Measurements from ENCODE around the gene MTREX. TPM values are rescaled to one million over a fixed set of nuclear protein-coding genes. Genes with fewer than 3 reads are reported as not detected.

Gene MTREX
- polyA plus RNA-seq, 4 donors, result 21.1 to 58.1 (median 37.4) TPM

- Histone ChIP-seq H3K27ac (ENCODE audit: low read depth in 1 of 3, low read length in 2 of 3) (peak overlapping the region in 2 of 3 donors; percentile 58 to 78), H3K9me3 (ENCODE audit: control insufficient read depth in 2 of 2, insufficient read depth in 1 of 2, low read depth in 1 of 2, low read length in 1 of 2) (peaks cover 0 to 11% of the 10 kb centered on the region in 2 donors), H3K27me3 (ENCODE audit: control insufficient read depth in 3 of 3, insufficient read depth in 3 of 3, low read length in 3 of 3) (no peaks in the 10 kb centered on the region), H3K36me3 (ENCODE audit: control insufficient read depth in 3 of 3, insufficient read depth in 2 of 3, low read depth in 1 of 3, low read length in 3 of 3) (peaks cover 0 to 14% (median 5%) of the 10 kb centered on the region in 3 donors), H3K4me1 (ENCODE audit: control insufficient read depth in 3 of 3, insufficient read depth in 2 of 3, low read depth in 1 of 3, low read length in 2 of 3) (peaks cover 3 to 18% (median 8%) of the 10 kb centered on the region in 3 donors), H3K4me3 (ENCODE audit: low read depth in 1 of 3, low read length in 3 of 3) (no peak overlapping the region)
- DNase-seq (peak; percentile 63 to 85), FAIRE-seq (no peak)
- 21 to 77% (median 45%) methylated on average over 2 of the region's 2 CpGs for WGBS, 3 donors
Observed at GRCh38 chr5:55391707-55392106, 83.9 kb downstream of the MTREX start.

GRCh38 chr5:55392669-55393068, 84.9 kb downstream of the MTREX start:
- 97 to 100% (median 99%) methylated on average over 1 of the region's 1 CpG for WGBS, 3 donors
- Histone ChIP-seq H3K36me3 (ENCODE audit: control insufficient read depth in 3 of 3, insufficient read depth in 2 of 3, low read depth in 1 of 3, low read length in 3 of 3) (peaks cover 0 to 14% (median 5%) of the 10 kb centered on the region in 3 donors), H3K9me3 (ENCODE audit: control insufficient read depth in 2 of 2, insufficient read depth in 1 of 2, low read depth in 1 of 2, low read length in 1 of 2) (peaks cover 0 to 11% of the 10 kb centered on the region in 2 donors), H3K27ac (ENCODE audit: low read depth in 1 of 3, low read length in 2 of 3) (peak overlapping the region in 1 of 3 donors; percentile 14), H3K27me3 (ENCODE audit: control insufficient read depth in 3 of 3, insufficient read depth in 3 of 3, low read length in 3 of 3) (no peaks in the 10 kb centered on the region), H3K4me1 (ENCODE audit: control insufficient read depth in 3 of 3, insufficient read depth in 2 of 3, low read depth in 1 of 3, low read length in 2 of 3) (peaks cover 3 to 18% (median 8%) of the 10 kb centered on the region in 3 donors), H3K4me3 (ENCODE audit: low read depth in 1 of 3, low read length in 3 of 3) (no peak overlapping the region)
- DNase-seq (no peak), FAIRE-seq (no peak)

- no peak for DNase-seq
- FAIRE-seq, result no peak
- no peaks in the 10 kb centered on the region for H3K27me3 ChIP-seq (ENCODE audit: control insufficient read depth in 3 of 3, insufficient read depth in 3 of 3, low read length in 3 of 3)
- WGBS, 3 donors, result 36 to 50% (median 48%) methylated on average over 2 of the region's 2 CpGs
- peaks cover 0 to 11% of the 10 kb centered on the region in 2 donors for H3K9me3 ChIP-seq (ENCODE audit: control insufficient read depth in 2 of 2, insufficient read depth in 1 of 2, low read depth in 1 of 2, low read length in 1 of 2)
- no peak overlapping the region for H3K4me3 ChIP-seq (ENCODE audit: low read depth in 1 of 3, low read length in 3 of 3)
- peaks cover 0 to 17% (median 5%) of the 10 kb centered on the region in 3 donors for H3K36me3 ChIP-seq (ENCODE audit: control insufficient read depth in 3 of 3, insufficient read depth in 2 of 3, low read depth in 1 of 3, low read length in 3 of 3)
- peaks cover 3 to 18% (median 8%) of the 10 kb centered on the region in 3 donors for H3K4me1 ChIP-seq (ENCODE audit: control insufficient read depth in 3 of 3, insufficient read depth in 2 of 3, low read depth in 1 of 3, low read length in 2 of 3)
- no peak overlapping the region for H3K27ac ChIP-seq (ENCODE audit: low read depth in 1 of 3, low read length in 2 of 3)
Observed at GRCh38 chr5:55393501-55394175, 85.8 kb downstream of the MTREX start.

- Histone ChIP-seq H3K9me3 (ENCODE audit: control insufficient read depth in 2 of 2, insufficient read depth in 1 of 2, low read depth in 1 of 2, low read length in 1 of 2) (no peaks in the 10 kb centered on the region), H3K4me1 (ENCODE audit: control insufficient read depth in 3 of 3, insufficient read depth in 2 of 3, low read depth in 1 of 3, low read length in 2 of 3) (no peaks in the 10 kb centered on the region), H3K4me3 (ENCODE audit: low read depth in 1 of 3, low read length in 3 of 3) (no peak overlapping the region), H3K27ac (ENCODE audit: low read depth in 1 of 3, low read length in 2 of 3) (no peak overlapping the region), H3K27me3 (ENCODE audit: control insufficient read depth in 3 of 3, insufficient read depth in 3 of 3, low read length in 3 of 3) (no peaks in the 10 kb centered on the region), H3K36me3 (ENCODE audit: control insufficient read depth in 3 of 3, insufficient read depth in 2 of 3, low read depth in 1 of 3, low read length in 3 of 3) (peaks cover 0 to 23% (median 7%) of the 10 kb centered on the region in 3 donors)
- WGBS, 3 donors, result 46 to 47% (median 46%) methylated on average over 2 of the region's 2 CpGs
- FAIRE-seq (no peak), DNase-seq (no peak)
Observed at GRCh38 chr5:55402199-55402598, 94.4 kb downstream of the MTREX start.

- Histone ChIP-seq H3K4me1 (ENCODE audit: control insufficient read depth in 3 of 3, insufficient read depth in 2 of 3, low read depth in 1 of 3, low read length in 2 of 3) (peaks cover 0 to 5% (median 4%) of the 10 kb centered on the region in 3 donors), H3K27me3 (ENCODE audit: control insufficient read depth in 3 of 3, insufficient read depth in 3 of 3, low read length in 3 of 3) (no peaks in the 10 kb centered on the region), H3K4me3 (ENCODE audit: low read depth in 1 of 3, low read length in 3 of 3) (no peak overlapping the region), H3K27ac (ENCODE audit: low read depth in 1 of 3, low read length in 2 of 3) (no peak overlapping the region), H3K9me3 (ENCODE audit: control insufficient read depth in 2 of 2, insufficient read depth in 1 of 2, low read depth in 1 of 2, low read length in 1 of 2) (no peaks in the 10 kb centered on the region), H3K36me3 (ENCODE audit: control insufficient read depth in 3 of 3, insufficient read depth in 2 of 3, low read depth in 1 of 3, low read length in 3 of 3) (peaks cover 0 to 22% (median 9%) of the 10 kb centered on the region in 3 donors)
- FAIRE-seq, result no peak
- DNase-seq, result no peak
- 93 to 100% (median 100%) methylated on average over 2 of the region's 2 CpGs for WGBS, 3 donors
Observed at GRCh38 chr5:55406292-55406691, 98.5 kb downstream of the MTREX start.

- H3K4me3 ChIP-seq (ENCODE audit: low read depth in 1 of 3, low read length in 3 of 3), result no peak overlapping the region
- FAIRE-seq (no peak), DNase-seq (peak; percentile 45 to 63)
- peaks cover 0 to 20% (median 9%) of the 10 kb centered on the region in 3 donors for H3K36me3 ChIP-seq (ENCODE audit: control insufficient read depth in 3 of 3, insufficient read depth in 2 of 3, low read depth in 1 of 3, low read length in 3 of 3)
- no peaks in the 10 kb centered on the region for H3K27me3 ChIP-seq (ENCODE audit: control insufficient read depth in 3 of 3, insufficient read depth in 3 of 3, low read length in 3 of 3)
- peaks cover 0 to 5% (median 4%) of the 10 kb centered on the region in 3 donors for H3K4me1 ChIP-seq (ENCODE audit: control insufficient read depth in 3 of 3, insufficient read depth in 2 of 3, low read depth in 1 of 3, low read length in 2 of 3)
- WGBS, 3 donors, result 21 to 33% (median 22%) methylated on average over 1 of the region's 1 CpG
- no peaks in the 10 kb centered on the region for H3K9me3 ChIP-seq (ENCODE audit: control insufficient read depth in 2 of 2, insufficient read depth in 1 of 2, low read depth in 1 of 2, low read length in 1 of 2)
- H3K27ac ChIP-seq (ENCODE audit: low read depth in 1 of 3, low read length in 2 of 3), result no peak overlapping the region
Observed at GRCh38 chr5:55407059-55407684, 99.4 kb downstream of the MTREX start.

- Histone ChIP-seq H3K9me3 (ENCODE audit: control insufficient read depth in 2 of 2, insufficient read depth in 1 of 2, low read depth in 1 of 2, low read length in 1 of 2) (no peaks in the 10 kb centered on the region), H3K27me3 (ENCODE audit: control insufficient read depth in 3 of 3, insufficient read depth in 3 of 3, low read length in 3 of 3) (no peaks in the 10 kb centered on the region), H3K27ac (ENCODE audit: low read depth in 1 of 3, low read length in 2 of 3) (no peak overlapping the region), H3K4me1 (ENCODE audit: control insufficient read depth in 3 of 3, insufficient read depth in 2 of 3, low read depth in 1 of 3, low read length in 2 of 3) (peaks cover 0 to 5% (median 4%) of the 10 kb centered on the region in 3 donors), H3K36me3 (ENCODE audit: control insufficient read depth in 3 of 3, insufficient read depth in 2 of 3, low read depth in 1 of 3, low read length in 3 of 3) (peaks cover 0 to 15% (median 9%) of the 10 kb centered on the region in 3 donors), H3K4me3 (ENCODE audit: low read depth in 1 of 3, low read length in 3 of 3) (no peak overlapping the region)
- WGBS, 3 donors, result 67 to 77% (median 71%) methylated on average over 3 of the region's 3 CpGs
- DNase-seq, result no peak
- no peak for FAIRE-seq
Observed at GRCh38 chr5:55407984-55408383, 100.2 kb downstream of the MTREX start.

- Histone ChIP-seq H3K4me3 (ENCODE audit: low read depth in 1 of 3, low read length in 3 of 3) (no peak overlapping the region), H3K27me3 (ENCODE audit: control insufficient read depth in 3 of 3, insufficient read depth in 3 of 3, low read length in 3 of 3) (no peaks in the 10 kb centered on the region), H3K4me1 (ENCODE audit: control insufficient read depth in 3 of 3, insufficient read depth in 2 of 3, low read depth in 1 of 3, low read length in 2 of 3) (peaks cover 0 to 5% (median 4%) of the 10 kb centered on the region in 3 donors), H3K9me3 (ENCODE audit: control insufficient read depth in 2 of 2, insufficient read depth in 1 of 2, low read depth in 1 of 2, low read length in 1 of 2) (no peaks in the 10 kb centered on the region), H3K36me3 (ENCODE audit: control insufficient read depth in 3 of 3, insufficient read depth in 2 of 3, low read depth in 1 of 3, low read length in 3 of 3) (peaks cover 0 to 17% (median 7%) of the 10 kb centered on the region in 3 donors), H3K27ac (ENCODE audit: low read depth in 1 of 3, low read length in 2 of 3) (no peak overlapping the region)
- WGBS, 3 donors, result 100% methylated on average over 1 of the region's 1 CpG
- FAIRE-seq (no peak), DNase-seq (no peak)
Observed at GRCh38 chr5:55409775-55410174, 102.0 kb downstream of the MTREX start.
